Vagina (tissue), 2 donors: Measurements from ENCODE around the gene SLC35G6.

Experiments used
- CTCF ChIP-seq, 3 experiments: fragments of 450-650 bp in 2 of 3; fragments of 200-600 bp in 1 of 3; sonication (generic) in 1 of 3; IDR thresholded peaks; one replicate each; pipeline ENCODE4 v1.5.1; 2017 to 2019; ENCODE audit warnings: antibody characterized with exemption in 3 of 3, mild to moderate bottlenecking in 2 of 3, moderate library complexity in 2 of 3
- POLR2A ChIP-seq, 2 donors: fragments of 450-650 bp; IDR thresholded peaks; one replicate each; pipeline ENCODE4 v1.6.1; 2017; ENCODE audit warnings: antibody characterized with exemption in 2 of 2, mild to moderate bottlenecking in 2 of 2, moderate library complexity in 2 of 2
- POLR2AphosphoS5 ChIP-seq, 2 donors: sonication (generic); formaldehyde crosslinking; IDR thresholded peaks; one replicate each; pipeline ENCODE4 v1.9.0; 2017; ENCODE audit warnings: antibody characterized with exemption in 2 of 2, mild to moderate bottlenecking in 2 of 2, low read depth in 1 of 2; ENCODE audit not compliant: insufficient read depth in 1 of 2

GRCh38 chr17:7497228-7497627 lies 16.0 kb downstream of the SLC35G6 start:
- TF ChIP-seq CTCF (IDR thresholded peaks at IDR 0.05) (no peak), POLR2A (IDR thresholded peaks at IDR 0.05) (no peak), POLR2AphosphoS5 (IDR thresholded peaks at IDR 0.05; ENCODE audit: insufficient read depth in 1 of 2, low read depth in 1 of 2) (no peak)
